Measurements from ENCODE around the gene ASCC2. TPM values are rescaled to one million over a fixed set of nuclear protein-coding genes. Genes with fewer than 3 reads are reported as not detected.

Gene ASCC2
- total RNA-seq, 1 donor from 2014 or later = 74.9 TPM

GRCh38 chr22:29813126-29813525 lies 24.9 kb downstream of the ASCC2 start:
- no peak for DNase-seq (ENCODE audit: low spot score)
- Mint-ChIP-seq H3K9me3 (no peaks in the 10 kb centered on the region), H3K27ac (no peak overlapping the region), H3K36me3 (ENCODE audit: low read depth) (peaks cover 78% of the 10 kb centered on the region), H3K4me1 (ENCODE audit: low read depth) (no peaks in the 10 kb centered on the region), H3K4me3 (ENCODE audit: low read depth) (no peak overlapping the region), H3K27me3 (ENCODE audit: low read depth) (no peaks in the 10 kb centered on the region)
- intact Hi-C loops (cut with micrococcal nuclease) = no loop called here

GRCh38 chr22:29811377-29811776 lies 26.7 kb downstream of the ASCC2 start:
- peaks cover 81% of the 10 kb centered on the region for H3K36me3 Mint-ChIP-seq (ENCODE audit: low read depth)
- H3K4me3 Mint-ChIP-seq (ENCODE audit: low read depth) = no peak overlapping the region

GRCh38 chr22:29810216-29810615 lies 27.9 kb downstream of the ASCC2 start:
- Mint-ChIP-seq H3K4me1 (ENCODE audit: low read depth) (no peaks in the 10 kb centered on the region), H3K27me3 (ENCODE audit: low read depth) (no peaks in the 10 kb centered on the region), H3K27ac (no peak overlapping the region), H3K9me3 (no peaks in the 10 kb centered on the region), H3K36me3 (ENCODE audit: low read depth) (peaks cover 81% of the 10 kb centered on the region), H3K4me3 (ENCODE audit: low read depth) (no peak overlapping the region)
- intact Hi-C loops (cut with micrococcal nuclease) = no loop called here
- DNase-seq (ENCODE audit: low spot score) = no peak

More at GRCh38 chr22:29811377-29811776, 26.7 kb downstream of the ASCC2 start:
- Mint-ChIP-seq H3K27me3 (ENCODE audit: low read depth) (no peaks in the 10 kb centered on the region), H3K4me1 (ENCODE audit: low read depth) (no peaks in the 10 kb centered on the region), H3K27ac (no peak overlapping the region), H3K9me3 (no peaks in the 10 kb centered on the region)
- intact Hi-C loops (cut with micrococcal nuclease) = no loop called here
- DNase-seq (ENCODE audit: low spot score) = no peak

DNA sequence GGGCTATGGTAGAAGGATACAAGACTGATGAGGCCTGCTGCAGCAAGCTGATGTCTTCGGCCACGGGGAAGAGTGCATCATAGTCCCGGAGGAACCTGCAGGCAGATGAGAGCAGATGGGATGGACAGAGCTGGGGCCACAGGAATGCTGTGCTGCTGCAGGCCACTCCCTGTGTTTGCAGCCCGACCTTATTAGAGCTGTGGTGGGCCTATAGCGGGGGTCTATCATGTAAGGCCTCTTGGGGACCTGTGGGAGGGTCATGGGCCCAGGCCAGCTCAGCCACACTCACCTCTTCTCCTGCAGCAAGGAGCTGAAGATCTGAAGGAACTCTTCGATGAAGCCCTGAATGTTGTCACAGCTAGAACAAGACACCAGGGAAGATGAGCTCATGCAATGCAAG lies 31.9 kb downstream of the ASCC2 start:
- no peak for DNase-seq (ENCODE audit: low spot score)
- no peaks in the 10 kb centered on the region for H3K4me1 Mint-ChIP-seq (ENCODE audit: low read depth)
- no peak overlapping the region for H3K27ac Mint-ChIP-seq
- H3K9me3 Mint-ChIP-seq = no peaks in the 10 kb centered on the region
- peaks cover 64% of the 10 kb centered on the region for H3K36me3 Mint-ChIP-seq (ENCODE audit: low read depth)
- no peak overlapping the region for H3K4me3 Mint-ChIP-seq (ENCODE audit: low read depth)
- intact Hi-C loops (cut with micrococcal nuclease) = no loop called here
- no peaks in the 10 kb centered on the region for H3K27me3 Mint-ChIP-seq (ENCODE audit: low read depth)

DNA sequence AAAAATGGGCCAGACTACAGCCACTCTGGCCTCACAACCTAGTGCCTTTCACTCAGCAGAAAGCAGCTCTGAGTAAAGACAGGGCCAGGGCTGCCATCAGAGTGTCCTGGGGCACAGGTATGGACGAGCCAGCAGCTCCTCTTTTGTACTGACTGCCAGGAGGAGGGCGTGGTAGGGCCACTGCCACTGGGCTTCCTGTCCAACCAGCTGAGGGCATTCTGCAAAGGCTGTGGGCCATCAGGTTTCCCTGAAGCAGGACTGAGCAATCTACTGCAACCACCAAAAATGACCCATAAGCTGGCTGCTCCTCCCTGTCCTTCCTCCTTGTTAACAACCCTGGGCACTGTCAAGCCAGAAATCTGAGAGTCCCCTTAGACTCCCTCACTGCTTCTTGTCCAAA lies 33.1 kb downstream of the ASCC2 start:
- no peaks in the 10 kb centered on the region for H3K4me1 Mint-ChIP-seq (ENCODE audit: low read depth)
- H3K27ac Mint-ChIP-seq = no peak overlapping the region
- DNase-seq (ENCODE audit: low spot score) = no peak
- no peaks in the 10 kb centered on the region for H3K9me3 Mint-ChIP-seq
- intact Hi-C loops (cut with micrococcal nuclease) = no loop called here
- H3K4me3 Mint-ChIP-seq (ENCODE audit: low read depth) = no peak overlapping the region
- H3K36me3 Mint-ChIP-seq (ENCODE audit: low read depth) = peaks cover 67% of the 10 kb centered on the region
- H3K27me3 Mint-ChIP-seq (ENCODE audit: low read depth) = no peaks in the 10 kb centered on the region

DNA sequence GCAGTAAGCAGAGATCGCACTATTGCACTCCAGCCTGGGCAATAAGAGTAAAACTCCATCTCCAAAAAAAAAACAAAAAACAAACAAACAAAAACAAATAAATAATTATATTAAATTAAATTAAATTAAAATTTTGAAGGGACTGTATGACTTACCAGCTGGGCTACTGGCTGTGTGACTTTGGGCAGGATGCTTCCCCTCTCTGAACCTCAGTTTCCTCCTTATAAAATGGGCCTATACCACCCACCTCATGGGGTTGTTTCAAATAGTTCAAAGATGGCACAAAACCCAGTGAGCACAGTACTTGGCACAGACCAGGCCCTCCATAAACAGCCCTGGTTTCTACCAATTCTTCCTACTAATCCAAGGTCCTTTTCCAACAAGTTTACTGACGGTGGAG lies 34.9 kb downstream of the ASCC2 start:
- Mint-ChIP-seq H3K4me3 (ENCODE audit: low read depth) (no peak overlapping the region), H3K4me1 (ENCODE audit: low read depth) (peaks cover 10% of the 10 kb centered on the region)

DNA sequence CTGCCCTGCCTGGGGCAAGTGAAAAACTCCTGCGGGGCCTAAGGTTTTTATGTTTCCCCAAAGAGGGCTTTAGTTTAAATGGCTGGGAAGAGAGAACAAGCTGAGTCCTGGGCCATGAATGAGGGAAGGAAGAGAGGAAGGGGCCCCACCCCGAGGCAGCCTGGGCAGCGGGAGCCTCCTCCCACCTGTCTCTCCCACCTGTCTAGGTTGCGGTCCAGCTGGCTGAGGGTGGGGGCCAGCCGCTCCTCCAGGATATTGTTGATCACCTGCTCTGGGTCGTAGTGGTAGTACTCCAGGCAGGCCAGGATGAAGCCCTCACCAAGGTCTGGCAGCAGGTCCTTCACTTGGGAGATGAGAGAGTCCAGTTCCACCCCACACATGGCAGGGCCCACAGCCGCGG lies 36.3 kb downstream of the ASCC2 start:
- intact Hi-C loops (cut with micrococcal nuclease) = no loop called here
- H3K4me1 Mint-ChIP-seq (ENCODE audit: low read depth) = peaks cover 15% of the 10 kb centered on the region
- H3K27me3 Mint-ChIP-seq (ENCODE audit: low read depth) = no peaks in the 10 kb centered on the region
- peaks cover 67% of the 10 kb centered on the region for H3K36me3 Mint-ChIP-seq (ENCODE audit: low read depth)
- no peak overlapping the region for H3K27ac Mint-ChIP-seq
- H3K4me3 Mint-ChIP-seq (ENCODE audit: low read depth) = no peak overlapping the region
- DNase-seq (ENCODE audit: low spot score) = no peak
- H3K9me3 Mint-ChIP-seq = no peaks in the 10 kb centered on the region

More for the DNA sequence above, 34.9 kb downstream of the ASCC2 start:
- Mint-ChIP-seq H3K27me3 (ENCODE audit: low read depth) (no peaks in the 10 kb centered on the region), H3K9me3 (no peaks in the 10 kb centered on the region), H3K27ac (no peak overlapping the region), H3K36me3 (ENCODE audit: low read depth) (peaks cover 74% of the 10 kb centered on the region)
- intact Hi-C loops (cut with micrococcal nuclease) = no loop called here
- DNase-seq (ENCODE audit: low spot score) = no peak

DNA sequence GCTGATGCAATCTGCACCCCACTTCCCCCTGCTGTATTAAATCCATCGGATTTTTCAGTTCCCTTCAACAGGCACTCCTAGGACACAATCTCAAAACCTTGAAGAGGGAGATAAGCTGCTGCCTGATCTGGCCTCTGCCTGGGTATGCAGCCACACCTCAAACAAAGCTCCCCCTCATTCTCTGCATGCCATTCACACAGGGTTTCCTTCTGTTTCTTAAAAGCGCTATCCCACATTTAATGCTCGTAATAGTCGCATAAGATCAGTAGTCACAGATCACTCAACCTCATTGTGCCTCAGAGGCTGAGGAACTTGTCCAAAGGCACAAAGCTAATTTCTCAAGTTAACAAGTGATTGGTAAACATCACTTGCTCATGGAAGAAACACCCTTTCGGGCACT lies 36.9 kb downstream of the ASCC2 start:
- intact Hi-C loops (cut with micrococcal nuclease) = no loop called here
- H3K4me1 Mint-ChIP-seq (ENCODE audit: low read depth) = peaks cover 15% of the 10 kb centered on the region
- no peak for DNase-seq (ENCODE audit: low spot score)
- H3K9me3 Mint-ChIP-seq = no peaks in the 10 kb centered on the region
- no peak overlapping the region for H3K27ac Mint-ChIP-seq
- no peak overlapping the region for H3K4me3 Mint-ChIP-seq (ENCODE audit: low read depth)
- H3K36me3 Mint-ChIP-seq (ENCODE audit: low read depth) = peaks cover 65% of the 10 kb centered on the region
- no peaks in the 10 kb centered on the region for H3K27me3 Mint-ChIP-seq (ENCODE audit: low read depth)

GRCh38 chr22:29799217-29799680 lies 38.8 kb downstream of the ASCC2 start:
- no peak overlapping the region for H3K4me3 Mint-ChIP-seq (ENCODE audit: low read depth)
- H3K36me3 Mint-ChIP-seq (ENCODE audit: low read depth) = peaks cover 53% of the 10 kb centered on the region
- intact Hi-C loops (cut with micrococcal nuclease) = no loop called here
- H3K27ac Mint-ChIP-seq = no peak overlapping the region
- no peaks in the 10 kb centered on the region for H3K27me3 Mint-ChIP-seq (ENCODE audit: low read depth)
- H3K4me1 Mint-ChIP-seq (ENCODE audit: low read depth) = peaks cover 15% of the 10 kb centered on the region
- DNase-seq (ENCODE audit: low spot score) = no peak
- H3K9me3 Mint-ChIP-seq = no peaks in the 10 kb centered on the region

DNA sequence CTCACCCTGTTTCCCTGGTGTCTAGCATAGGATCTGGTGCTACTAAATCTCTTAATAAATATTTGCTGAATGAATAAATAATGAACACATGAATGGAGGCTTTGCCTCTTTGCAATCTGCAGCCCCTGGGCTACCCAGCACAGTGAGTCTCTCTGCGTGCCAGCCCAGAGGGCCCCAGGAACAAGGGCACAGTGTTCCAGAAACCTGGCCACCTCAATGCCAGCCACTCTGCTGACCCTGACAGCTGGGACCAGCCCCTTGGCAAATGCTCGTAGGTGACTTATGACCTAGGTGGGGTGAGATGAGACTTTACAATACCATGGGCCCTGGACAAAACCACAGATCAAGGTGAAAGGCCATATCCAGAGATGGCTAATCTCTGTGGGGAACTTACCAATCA lies 39.3 kb downstream of the ASCC2 start:
- H3K4me1 Mint-ChIP-seq (ENCODE audit: low read depth) = peaks cover 15% of the 10 kb centered on the region
- DNase-seq (ENCODE audit: low spot score) = no peak
- H3K4me3 Mint-ChIP-seq (ENCODE audit: low read depth) = no peak overlapping the region
- H3K9me3 Mint-ChIP-seq = no peaks in the 10 kb centered on the region
- H3K27ac Mint-ChIP-seq = no peak overlapping the region
- intact Hi-C loops (cut with micrococcal nuclease) = no loop called here
- H3K27me3 Mint-ChIP-seq (ENCODE audit: low read depth) = no peaks in the 10 kb centered on the region
- H3K36me3 Mint-ChIP-seq (ENCODE audit: low read depth) = peaks cover 52% of the 10 kb centered on the region

DNA sequence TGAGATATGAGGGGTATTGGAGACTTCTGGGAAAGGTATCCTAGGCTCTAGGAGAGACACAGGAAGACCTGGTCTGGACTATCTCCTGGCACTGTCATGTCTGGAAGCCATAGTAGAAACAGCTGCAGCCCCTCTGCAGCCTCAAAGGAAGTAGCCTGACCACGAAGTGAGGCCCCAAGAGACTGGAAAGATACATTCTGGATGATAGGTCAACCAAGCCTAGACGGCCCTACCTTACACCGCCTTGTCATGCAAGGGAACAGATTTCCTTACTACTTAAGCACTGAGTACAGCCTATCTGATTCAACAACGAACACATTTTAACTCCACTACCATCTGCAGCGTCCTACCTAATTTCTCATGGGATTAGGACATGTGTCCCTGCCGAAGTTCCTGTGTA lies 39.8 kb downstream of the ASCC2 start:
- H3K9me3 Mint-ChIP-seq = no peaks in the 10 kb centered on the region
- no peak overlapping the region for H3K27ac Mint-ChIP-seq
- H3K4me1 Mint-ChIP-seq (ENCODE audit: low read depth) = peaks cover 15% of the 10 kb centered on the region
- H3K4me3 Mint-ChIP-seq (ENCODE audit: low read depth) = no peak overlapping the region
- no peaks in the 10 kb centered on the region for H3K27me3 Mint-ChIP-seq (ENCODE audit: low read depth)
- H3K36me3 Mint-ChIP-seq (ENCODE audit: low read depth) = peaks cover 48% of the 10 kb centered on the region
- no peak for DNase-seq (ENCODE audit: low spot score)
- intact Hi-C loops (cut with micrococcal nuclease) = no loop called here

DNA sequence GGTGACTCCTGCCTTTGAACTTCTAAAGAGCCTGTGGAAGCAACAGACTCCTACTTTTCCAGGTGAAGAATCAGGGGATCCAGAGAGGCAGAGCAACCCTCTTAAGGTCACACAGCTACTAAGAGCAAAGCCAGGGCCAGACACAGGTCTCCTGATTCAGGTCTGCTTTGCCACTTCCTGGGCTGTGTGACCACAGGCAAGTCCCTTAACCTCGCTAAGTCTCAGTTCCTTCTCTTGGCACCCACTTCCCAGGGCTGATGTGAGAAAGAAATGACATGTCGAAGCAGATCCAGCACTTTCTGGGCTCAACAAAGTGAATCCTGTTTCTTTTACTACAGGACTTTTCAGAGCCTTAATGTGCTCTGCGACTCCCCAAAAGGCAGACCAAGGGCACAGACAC lies 40.7 kb downstream of the ASCC2 start:
- intact Hi-C loops (cut with micrococcal nuclease) = no loop called here
- H3K36me3 Mint-ChIP-seq (ENCODE audit: low read depth) = peaks cover 51% of the 10 kb centered on the region
- no peaks in the 10 kb centered on the region for H3K27me3 Mint-ChIP-seq (ENCODE audit: low read depth)
- no peak for DNase-seq (ENCODE audit: low spot score)
- H3K9me3 Mint-ChIP-seq = no peaks in the 10 kb centered on the region
- no peak overlapping the region for H3K27ac Mint-ChIP-seq
- H3K4me3 Mint-ChIP-seq (ENCODE audit: low read depth) = no peak overlapping the region
- H3K4me1 Mint-ChIP-seq (ENCODE audit: low read depth) = peaks cover 15% of the 10 kb centered on the region

DNA sequence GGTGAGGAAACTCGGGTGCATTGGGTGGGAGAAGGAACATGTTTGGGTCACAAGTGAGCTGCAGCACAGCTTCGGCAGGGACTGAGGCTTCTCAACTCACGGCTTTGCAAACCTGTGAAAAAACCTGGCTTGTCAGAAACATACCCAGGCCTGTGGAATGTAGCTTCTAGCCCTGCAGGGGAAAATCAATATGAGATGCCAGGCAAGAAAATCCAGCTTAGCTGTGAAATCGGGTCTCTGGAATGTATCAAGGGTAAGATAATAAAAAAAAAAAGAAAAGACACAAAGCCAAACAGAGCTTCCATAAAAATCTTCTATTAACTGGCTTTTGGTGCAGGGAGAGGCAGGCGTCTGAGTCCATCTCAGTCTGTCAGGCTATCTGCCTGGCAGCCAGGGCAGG lies 42.4 kb downstream of the ASCC2 start:
- Mint-ChIP-seq H3K9me3 (no peaks in the 10 kb centered on the region), H3K27me3 (ENCODE audit: low read depth) (no peaks in the 10 kb centered on the region), H3K4me3 (ENCODE audit: low read depth) (no peak overlapping the region), H3K4me1 (ENCODE audit: low read depth) (peaks cover 15% of the 10 kb centered on the region), H3K27ac (no peak overlapping the region), H3K36me3 (ENCODE audit: low read depth) (peaks cover 45% of the 10 kb centered on the region)
- intact Hi-C loops (cut with micrococcal nuclease) = no loop called here
- no peak for DNase-seq (ENCODE audit: low spot score)

DNA sequence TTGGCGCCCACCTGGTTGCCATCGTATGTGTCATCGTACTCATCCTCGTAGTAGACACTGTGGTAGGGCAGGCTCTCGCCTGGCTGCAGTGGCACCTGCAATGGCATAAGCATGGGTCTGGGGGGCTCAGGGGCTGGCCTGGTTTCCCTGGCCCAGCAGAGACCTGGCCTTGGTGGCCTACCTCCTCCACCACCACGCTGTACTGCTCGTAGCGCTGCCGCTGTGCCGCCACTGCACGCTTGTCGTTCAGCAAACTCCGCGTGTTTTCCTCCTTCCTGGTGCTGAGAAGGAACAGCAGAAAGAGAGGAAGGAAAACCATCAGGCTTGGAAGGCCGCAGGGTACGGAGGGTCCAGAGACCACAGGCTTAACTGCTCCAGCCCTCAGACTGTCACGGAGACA lies 44.7 kb downstream of the ASCC2 start:
- Mint-ChIP-seq H3K27me3 (ENCODE audit: low read depth) (no peaks in the 10 kb centered on the region), H3K9me3 (no peaks in the 10 kb centered on the region), H3K27ac (no peak overlapping the region), H3K4me1 (ENCODE audit: low read depth) (peaks cover 7% of the 10 kb centered on the region), H3K36me3 (ENCODE audit: low read depth) (peaks cover 43% of the 10 kb centered on the region), H3K4me3 (ENCODE audit: low read depth) (no peak overlapping the region)
- DNase-seq (ENCODE audit: low spot score) = no peak
- intact Hi-C loops (cut with micrococcal nuclease) = no loop called here
